GM19240 (cell line): ENCODE measurements around the gene BANP.
"Not testable (repeated sequence)": the region's sequence is repeated elsewhere in the genome, so short reads cannot be mapped to it uniquely, and the experiment has no call there.

Source experiments
- DNase-seq: peaks from one replicate; pipeline ENCODE4 v3.0.0; 2011; ENCODE audit warnings: low spot score; ENCODE audit not compliant: insufficient read length

BANP gene

DNA sequence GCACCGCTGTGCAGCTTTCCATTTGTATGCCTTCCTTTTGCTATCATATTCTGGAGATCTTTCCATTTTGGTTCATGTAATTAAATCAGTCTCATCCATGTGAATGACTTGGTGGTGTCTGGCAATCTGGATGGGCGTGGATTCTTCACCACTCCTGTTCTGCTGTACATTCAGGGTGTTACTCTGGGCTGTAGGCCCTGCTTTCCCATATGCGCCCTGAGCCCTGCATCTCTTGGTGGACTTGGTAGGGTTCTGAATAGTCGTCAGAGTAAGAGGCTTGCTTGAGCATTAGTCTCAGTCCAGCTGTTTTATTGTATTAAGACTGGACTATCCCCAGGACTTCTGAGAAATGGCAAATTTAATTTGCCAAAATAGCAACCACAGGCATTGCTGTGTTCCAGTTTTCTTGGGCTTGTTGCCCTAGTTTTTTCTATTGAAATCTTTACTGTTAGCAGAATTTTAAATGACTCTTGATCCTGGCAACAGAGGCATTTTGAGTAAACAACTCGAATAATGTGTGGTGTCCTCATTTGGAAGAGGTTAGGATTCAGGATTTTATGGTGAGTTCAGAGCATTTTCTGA, 14.9 kb downstream of the BANP start:
- DNase-seq, result no peak

DNA sequence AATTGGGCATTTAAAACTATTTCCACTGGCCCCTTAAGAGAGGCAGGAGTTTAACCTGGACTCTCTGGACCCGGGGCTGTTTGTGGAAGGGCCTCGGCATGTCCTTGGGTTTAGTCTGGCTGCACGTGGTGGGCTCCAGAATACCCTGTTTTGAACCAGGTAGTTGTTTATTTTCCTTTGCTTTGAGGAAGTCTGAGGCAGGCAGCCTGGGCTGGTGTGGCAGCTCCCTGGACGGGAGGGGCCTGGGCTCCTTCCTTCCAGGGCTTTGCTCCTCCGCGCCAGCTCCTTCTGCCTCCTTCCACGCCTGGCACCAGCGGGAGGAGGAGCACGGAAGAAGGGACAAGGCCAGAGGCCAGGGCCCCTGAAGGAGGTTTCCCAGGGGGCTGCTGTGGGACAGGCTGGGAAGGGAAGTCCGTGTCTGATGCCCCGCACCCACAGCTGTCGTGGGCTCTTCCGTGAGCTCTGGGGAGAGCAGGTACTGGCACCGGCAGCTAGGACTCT, 15.5 kb downstream of the BANP start:
- no peak for DNase-seq

DNA sequence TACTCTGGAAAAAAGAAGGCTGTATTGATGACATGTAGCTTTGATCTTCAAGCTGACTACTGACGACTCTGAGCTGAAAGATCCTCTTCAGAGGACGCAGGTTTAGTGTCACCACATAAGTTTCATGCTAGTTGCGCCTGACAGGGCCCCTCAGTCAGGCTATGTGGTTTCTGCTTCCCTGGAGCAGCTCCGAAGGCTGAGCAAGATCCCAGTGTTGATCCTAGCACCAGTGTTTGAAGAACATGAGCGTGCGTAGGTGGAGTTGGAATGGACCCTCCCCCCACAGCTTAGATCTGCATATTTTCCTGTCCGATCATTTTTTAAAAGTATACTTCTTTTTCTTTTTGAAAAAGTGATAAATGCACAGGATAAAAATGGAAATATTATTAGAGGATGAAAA, 17.3 kb downstream of the BANP start:
- DNase-seq, result no peak

DNA sequence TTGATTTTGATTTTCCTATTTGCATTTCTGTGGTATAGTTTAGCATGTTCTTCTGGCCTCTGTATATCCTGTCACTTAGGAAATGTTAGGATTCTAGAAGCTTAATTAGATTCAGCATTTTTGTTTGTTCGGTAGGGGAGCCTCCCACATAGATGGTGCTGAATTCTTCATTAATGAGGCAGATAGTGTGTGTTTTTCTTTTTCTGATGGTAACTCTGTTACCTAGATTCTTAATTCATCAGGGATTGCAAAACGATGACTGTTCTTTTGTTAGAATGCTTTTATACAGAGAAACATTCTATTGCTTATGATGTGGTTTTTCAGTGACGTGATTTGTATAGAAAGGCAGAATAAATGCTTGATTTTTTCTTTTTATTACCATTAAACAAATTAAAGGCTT, 19.0 kb downstream of the BANP start:
- DNase-seq, result no peak

DNA sequence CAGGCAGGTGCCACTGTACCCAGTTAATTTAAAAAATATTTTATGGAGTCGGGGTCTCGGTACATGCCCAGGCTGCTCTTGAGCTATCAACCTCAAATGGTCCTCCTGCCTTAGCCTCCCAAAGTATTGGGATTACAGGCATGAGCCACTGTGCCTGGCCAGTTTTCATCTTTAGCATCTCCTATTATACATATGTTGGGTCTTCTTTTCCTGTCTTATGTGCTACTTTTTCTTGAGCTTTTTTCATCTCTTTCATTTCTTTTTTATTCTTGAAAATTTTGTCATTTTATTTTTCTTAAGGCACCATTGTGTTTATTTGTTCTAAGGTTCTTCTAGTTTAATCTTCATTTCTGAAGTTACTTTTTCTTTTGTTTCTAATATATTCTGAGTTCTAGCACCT, 20.7 kb downstream of the BANP start:
- DNase-seq, result no peak

DNA sequence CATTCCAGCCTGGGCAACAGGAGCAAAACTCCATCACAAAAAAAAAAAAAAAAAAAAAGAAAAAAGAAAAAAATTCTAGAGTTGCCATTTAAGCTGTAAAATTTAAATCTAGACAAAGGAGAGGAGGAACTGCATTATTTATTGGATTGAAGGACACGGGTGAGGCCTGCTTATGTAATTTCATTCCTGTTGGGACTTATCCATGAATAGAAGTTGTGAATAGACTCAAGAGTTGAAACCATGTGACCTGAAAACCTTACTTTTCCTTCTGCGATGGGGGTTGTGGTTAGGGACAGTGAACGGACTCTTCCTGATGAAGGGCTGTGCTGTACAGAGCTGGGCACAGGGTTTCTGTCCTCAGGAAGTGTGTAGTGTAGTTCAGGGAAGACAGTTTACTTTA, 22.5 kb downstream of the BANP start:
- no peak for DNase-seq

DNA sequence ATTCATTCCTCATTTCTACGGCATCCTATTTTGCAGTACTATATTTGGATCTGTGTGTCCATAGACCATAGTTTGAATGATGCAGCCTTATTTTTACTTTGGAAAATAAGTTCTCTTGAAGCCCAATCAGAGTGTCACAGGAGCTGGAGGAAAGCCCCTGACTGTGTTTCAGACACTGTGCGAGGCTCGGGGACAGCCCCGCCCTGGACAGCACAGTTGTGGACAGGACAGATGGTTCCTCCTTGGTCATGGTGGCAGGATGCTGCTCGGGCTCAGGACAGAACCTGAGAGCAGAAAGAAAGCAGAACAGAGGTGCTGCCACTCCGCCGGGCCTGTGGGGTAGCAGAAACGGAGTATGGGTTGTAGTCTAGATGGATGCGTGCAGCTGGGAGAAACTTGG, 22.9 kb downstream of the BANP start:
- DNase-seq, result no peak

DNA sequence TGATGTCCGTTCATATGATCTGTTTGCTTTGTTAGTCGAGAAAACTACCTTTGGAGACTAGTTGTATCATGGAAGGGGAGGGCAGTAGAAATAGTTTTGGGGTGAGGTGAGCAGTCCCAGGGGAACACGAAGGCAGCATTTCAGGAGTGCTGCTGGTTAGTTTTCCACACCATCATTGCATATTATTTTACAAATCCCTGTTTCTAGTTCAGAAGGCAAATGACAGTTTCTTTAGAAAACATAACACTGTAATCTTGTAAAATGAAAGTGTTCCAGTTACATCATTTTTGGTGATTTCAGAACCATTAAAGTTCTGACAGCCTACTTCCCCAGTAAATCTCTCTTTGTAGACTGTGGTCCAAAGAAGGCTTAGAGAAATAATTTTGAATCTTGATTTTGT, 25.4 kb downstream of the BANP start:
- no peak for DNase-seq

DNA sequence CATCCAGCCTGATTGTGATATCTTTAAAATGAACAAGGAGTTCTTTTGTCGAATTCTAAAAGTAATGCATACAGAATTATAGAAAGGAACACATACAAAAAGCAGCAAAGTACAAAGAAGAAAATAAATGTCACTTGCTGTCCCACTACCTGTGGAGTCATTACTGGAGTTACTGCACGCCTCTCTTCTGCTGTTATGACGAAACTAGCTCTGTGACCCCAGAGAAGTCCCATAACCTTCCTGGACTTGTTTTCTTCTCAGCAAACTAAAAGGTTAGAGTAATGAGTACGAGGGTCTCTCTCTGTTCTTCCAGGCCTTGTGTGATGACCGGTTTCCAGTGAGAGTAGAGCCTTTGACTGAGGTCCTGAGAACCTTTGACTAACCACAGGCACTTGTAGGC, 26.9 kb downstream of the BANP start:
- DNase-seq, result no peak

DNA sequence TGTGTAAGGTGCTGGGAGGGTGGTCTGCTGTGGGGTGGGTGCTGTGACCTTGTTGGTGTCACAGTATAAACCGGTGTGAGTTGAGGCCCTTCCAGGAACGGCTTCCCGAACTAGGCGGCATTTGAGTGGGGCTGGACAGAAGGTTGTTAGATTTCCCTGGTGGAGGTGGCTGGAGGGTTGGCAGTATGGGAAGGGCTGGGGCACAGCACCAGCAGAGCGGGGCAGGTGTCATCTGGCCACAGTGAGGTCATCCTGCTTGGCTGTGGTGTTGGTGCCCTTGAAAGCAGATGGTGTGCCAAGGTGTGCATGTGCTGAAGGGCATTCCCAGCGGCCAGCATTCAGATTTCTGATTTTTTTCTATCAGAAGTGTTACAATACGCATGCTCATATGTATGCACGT, 28.1 kb downstream of the BANP start:
- no peak for DNase-seq

DNA sequence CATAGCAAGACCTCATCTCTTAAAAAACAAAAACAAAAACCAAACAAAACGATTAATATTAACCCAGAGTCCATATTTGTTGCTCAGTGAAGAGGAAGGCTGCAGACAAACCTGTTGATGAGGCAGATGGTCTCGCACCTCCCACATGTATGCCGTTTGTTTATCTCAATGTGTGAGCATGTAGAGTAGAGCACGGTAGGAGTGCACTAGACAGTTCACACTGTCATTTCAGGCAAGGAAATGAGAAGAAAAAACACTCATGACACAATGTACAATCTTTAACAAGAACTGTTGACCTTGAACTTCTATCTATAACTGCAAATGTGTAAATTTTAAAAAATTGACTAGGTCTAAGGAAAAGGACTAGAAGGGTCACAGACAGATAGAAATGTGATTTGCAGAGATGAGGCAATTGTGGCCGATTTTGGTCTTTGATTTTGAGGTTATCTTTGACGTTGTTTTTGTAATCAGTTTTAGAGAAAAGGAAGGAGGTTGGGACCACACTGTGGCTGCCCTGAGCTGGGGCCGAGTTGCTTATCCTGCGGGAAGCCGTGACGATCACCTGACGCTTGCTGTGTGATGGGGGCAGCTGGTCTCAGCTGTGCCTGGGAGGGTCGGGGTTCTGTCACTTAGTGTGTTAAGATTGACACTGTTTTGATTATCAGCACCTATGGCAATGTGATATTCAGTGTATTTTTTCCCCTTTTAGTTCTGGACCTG, 28.8 kb downstream of the BANP start:
- not testable (repeated sequence) for DNase-seq

DNA sequence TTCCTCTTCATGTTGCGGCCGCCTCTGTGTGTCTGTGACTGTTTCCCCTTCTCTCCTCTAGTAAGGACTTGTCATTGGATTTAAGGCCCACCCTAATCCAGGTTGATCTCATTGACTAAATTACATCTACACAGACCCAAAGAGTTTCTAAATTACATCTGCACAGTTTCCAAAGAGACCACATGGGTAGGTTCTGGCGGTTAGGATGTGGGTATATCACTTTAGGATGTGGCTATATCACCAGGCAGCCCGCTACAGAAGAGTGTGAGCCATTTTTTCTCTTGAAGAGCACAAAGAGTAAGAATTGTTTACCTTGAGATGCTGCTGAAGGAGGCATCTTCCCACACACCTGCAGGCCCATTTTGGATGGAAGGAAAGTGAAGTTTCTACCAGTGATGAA, 30.1 kb downstream of the BANP start:
- not testable (repeated sequence) for DNase-seq

DNA sequence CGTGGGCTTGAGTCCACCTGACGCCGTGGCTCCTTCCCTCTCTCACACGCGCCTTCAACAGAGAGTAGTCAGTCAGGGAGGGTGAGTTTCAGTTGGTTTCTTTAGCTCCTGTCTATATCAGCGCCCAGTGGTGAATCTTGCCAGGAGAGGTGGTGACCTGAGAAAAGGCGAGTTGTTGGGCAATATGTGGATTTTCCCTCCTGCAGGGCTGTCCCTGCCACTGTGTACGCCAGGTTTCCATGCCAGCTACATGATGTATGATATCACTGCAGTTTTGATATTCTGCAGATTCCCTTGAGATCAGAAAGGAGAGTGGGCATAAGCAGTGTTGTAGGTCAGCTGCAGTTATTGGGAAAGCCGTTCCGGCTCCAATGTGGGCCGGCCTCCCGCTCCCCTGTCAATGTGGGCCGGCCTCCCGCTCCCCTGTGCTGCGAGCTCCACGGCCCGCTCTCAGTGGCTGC, 31.4 kb downstream of the BANP start:
- no peak for DNase-seq

DNA sequence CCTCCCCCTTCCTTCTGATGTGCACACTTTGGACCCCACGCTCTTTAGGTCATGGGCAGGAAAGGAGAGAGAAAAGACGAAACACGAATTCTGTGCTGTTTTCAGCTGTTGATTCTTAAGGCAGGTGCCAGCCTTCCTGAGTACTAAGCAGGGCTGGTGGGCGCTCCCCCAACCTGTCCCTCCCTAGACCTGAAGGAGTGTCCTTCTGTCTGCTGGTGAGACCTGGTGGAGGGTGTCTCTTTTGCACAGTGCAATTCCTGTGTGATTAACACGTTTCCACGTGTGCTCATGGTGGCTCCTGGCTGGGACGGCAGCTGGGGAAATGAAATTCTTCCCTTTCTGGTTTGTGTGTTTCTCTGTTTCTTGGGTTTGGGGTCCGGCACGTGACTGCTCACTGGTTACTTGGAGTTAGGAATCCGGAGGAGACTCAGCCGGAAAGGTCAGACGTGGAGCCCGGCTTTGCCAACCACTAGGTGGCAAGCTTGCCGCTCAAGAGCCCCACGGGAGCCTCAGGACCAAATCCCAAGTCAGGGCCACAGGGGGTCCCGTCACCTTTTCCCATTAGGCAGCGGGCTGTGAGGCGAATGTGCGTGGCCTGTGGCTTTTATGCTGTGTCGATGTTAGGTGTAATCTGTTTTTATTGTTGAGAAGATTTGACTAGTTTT, 32.0 kb downstream of the BANP start:
- DNase-seq, result not testable (repeated sequence)

DNA sequence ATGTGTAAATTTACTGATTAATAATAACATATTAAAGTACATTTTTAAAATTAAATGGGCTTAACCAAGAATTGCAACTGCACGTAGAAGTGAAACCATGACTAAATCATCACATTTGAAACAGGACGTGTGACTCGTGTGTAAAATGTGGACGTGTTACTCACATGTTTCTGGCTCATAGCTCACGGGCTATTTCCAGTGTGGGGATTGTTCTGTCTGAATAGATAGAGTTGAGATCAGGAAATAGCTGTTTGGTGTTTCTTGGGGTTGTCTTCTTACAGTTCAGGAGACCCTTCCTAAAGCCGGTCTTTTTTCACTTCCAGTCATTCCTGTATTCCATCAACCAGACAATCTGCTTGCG, 32.5 kb downstream of the BANP start:
- not testable (repeated sequence) for DNase-seq

DNA sequence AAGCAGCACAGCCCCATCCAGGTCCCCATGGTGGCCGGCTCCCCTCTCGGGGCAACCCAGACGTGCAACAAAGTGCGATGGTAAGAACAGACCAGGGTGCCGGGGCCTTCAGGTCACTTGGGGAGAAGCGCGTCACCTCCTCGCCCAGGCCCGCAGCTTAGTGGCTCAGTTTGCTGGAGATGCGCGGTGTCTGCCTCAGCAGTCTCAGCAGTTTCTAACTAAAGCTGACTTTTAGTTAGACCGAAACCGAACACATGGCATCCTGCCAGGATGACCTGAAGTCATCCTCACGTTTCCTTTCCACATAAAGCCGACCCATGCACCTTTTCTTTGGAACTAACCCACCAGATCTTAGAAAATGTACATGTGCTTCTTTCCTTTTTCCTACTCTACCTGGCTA, 32.9 kb downstream of the BANP start:
- not testable (repeated sequence) for DNase-seq

DNA sequence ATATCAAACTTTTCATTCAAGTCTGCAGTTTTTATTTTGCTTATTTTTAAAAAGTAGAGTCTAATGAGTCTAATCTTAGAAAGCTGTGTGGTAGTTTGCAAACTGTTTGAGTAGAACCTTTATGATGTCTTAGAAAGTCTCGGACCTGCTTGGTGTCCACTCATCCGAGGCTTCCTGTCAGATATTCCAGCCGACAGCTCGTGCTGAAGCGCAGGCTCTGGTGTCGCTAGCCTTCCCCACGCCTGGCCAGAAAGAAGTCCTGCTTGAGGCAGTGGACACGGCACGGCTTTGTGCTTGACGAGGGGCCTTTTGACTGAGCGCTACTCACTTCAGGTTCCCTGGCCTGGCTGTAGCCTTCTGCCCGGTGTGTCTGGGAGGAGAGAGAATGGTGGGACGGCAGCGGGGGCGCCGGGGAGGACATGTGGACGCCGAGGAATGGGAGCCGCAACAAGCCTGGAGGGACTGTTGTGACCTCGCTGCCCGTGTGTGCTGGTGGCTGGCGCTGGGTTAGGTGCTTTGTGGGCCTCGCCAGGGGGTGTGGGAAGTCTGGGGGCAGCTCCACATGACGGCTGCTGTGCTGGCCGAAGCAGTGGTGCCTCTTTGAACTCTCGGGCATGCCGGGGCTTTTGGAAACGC, 33.5 kb downstream of the BANP start:
- DNase-seq, result no peak

DNA sequence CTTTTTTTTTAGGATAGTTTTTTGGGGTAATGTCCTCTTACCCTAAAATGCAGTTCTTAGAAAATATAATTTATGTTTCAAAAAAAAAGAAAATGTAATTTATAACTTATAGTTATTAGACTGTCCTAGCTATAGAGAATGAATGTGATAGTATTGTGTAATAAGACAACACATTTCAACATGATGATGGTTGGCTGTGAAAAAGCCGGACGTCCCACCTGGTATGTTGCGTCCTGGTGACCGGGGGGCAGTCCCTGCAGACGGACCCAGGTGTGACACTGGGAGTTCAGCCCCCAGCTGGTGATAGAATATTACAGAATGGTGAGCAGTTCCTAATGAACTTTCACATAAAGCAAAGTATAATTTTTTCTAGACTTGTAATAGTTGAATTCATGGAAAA, 34.3 kb downstream of the BANP start:
- not testable (repeated sequence) for DNase-seq

DNA sequence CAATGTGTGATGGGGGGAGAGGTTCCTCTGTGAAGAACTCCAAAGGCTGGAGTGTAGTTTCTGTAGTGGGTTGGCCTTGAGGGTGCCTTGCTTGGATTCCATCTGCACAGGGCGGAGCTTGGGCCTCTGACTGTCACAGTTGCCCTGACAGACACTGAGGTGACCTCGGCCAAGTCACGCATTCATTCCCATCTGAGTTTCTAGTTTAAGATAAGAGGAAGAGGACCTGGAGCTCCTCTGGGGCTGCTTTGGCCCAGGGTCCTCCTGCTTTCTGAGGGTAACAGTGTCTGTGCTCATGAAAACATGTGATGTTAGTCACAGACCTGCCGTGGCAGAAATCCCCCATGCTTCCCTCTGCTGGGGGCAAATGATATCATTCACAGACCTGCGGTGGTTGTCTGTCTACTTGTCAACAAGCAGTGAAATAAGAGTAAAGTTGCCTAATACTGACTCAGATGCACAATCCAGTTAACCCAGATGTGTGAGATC, 35.2 kb downstream of the BANP start:
- not testable (repeated sequence) for DNase-seq

DNA sequence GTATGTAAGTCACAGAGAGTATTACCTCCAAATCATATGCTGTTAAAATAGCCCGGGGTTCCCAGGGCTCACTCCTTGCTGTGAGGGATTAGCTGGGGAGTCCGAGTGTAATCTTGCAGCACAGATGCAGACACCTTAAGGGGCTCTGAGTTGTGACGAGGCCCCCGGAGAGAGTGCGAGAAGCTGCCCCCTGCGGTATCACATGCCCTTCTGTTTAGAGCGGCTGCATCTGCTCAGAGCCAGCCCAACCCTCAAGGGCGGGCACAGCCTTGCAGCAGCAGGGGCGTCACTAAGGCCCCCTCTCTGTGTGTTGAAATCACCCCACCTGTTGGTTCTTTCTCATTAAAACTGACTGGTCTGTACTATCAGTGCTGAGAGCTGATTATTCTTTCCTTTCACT, 37.4 kb downstream of the BANP start:
- not testable (repeated sequence) for DNase-seq

DNA sequence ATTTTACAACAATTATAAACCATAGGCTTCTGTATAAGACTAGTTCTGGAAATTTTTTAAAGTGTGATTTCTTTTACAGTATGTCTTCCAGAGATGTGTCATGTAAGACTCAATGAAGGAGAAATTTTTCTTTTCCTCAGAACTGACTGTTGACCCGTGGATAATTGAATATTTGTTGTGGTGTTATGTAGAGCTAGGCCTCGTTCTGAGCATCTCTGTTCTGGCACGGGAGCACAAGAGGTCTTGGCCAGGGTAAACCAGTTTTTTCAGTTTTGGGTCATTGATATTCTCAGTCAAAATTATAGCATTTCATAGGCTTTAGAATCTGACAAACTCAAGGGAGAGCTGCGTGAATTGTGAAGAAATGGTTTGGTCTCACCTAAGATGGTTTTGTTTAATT, 39.0 kb downstream of the BANP start:
- DNase-seq, result not testable (repeated sequence)

DNA sequence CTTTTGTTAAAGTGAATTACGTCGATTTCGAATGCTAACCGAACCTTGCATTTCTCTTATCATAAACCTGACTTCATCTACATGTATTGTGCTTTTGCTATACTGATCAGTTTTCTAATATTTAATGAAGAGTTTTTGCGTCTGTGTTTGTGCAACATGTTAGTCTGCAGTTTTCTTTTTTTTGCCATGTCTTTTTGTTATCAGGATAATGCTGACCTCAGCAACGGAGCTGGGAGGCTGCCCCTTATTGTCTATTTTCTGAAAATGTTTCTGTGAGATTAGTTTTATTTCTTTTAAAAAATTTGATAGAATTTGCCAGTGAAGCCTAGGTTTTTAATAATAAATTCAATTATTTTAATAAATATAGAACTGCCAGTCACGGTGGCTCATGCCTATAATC, 40.9 kb downstream of the BANP start:
- DNase-seq, result not testable (repeated sequence)
